HG02642 (cell line): ENCODE results near the gene CEP126.
A peak's percentile ranks its signal among the peaks of the same experiment; 100 is the strongest.

Experiments
- ATAC-seq: cut with Tn5 transposase; IDR thresholded peaks from one replicate; pipeline ENCODE4 v1.9.1; 2021; ENCODE audit warnings: mild to moderate bottlenecking; ENCODE audit not compliant: unreplicated experiment, poor library complexity

CEP126 gene, protein sequence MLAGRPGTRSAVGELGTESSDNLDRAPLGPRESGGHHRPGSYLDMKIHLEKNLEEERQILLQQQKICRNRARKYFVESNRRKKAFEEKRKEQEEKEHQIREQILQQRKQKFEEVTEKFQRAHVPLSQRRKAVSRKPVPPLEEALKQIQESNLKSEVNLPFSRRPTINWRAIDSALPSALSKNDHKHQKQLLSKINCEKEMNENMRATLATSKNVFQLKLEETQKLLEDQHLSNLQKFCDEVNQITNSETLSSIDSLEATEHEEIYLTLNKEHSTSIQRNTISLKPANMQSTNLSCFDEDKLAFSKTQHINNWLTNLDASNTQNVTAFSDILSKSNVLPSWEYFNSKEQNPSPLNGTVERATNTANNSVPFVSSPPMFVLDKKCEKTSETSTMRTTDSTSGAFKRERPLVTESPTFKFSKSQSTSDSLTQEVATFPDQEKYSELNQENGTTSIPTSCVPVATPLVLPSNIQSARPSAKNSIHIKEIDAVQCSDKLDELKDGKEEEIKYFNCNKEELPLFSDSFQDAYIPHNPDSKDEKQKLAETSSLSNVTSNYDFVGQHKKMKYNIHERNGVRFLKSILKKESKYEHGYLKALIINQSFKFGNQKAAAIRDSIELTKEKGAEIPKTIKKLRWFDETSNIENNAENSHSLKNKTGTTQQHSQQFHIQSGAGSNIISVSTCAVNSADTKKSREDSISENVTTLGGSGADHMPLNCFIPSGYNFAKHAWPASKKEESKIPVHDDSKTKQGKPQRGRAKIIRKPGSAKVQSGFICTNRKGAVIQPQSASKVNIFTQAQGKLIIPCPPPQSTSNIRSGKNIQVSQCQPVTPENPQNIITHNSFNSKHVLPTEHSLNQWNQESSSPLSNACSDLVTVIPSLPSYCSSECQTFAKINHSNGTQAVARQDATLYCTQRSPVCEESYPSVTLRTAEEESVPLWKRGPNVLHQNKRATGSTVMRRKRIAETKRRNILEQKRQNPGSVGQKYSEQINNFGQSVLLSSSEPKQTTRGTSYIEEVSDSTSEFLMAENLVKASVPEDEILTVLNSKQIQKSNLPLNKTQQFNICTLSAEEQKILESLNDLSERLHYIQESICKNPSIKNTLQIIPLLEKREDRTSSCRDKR

DNA sequence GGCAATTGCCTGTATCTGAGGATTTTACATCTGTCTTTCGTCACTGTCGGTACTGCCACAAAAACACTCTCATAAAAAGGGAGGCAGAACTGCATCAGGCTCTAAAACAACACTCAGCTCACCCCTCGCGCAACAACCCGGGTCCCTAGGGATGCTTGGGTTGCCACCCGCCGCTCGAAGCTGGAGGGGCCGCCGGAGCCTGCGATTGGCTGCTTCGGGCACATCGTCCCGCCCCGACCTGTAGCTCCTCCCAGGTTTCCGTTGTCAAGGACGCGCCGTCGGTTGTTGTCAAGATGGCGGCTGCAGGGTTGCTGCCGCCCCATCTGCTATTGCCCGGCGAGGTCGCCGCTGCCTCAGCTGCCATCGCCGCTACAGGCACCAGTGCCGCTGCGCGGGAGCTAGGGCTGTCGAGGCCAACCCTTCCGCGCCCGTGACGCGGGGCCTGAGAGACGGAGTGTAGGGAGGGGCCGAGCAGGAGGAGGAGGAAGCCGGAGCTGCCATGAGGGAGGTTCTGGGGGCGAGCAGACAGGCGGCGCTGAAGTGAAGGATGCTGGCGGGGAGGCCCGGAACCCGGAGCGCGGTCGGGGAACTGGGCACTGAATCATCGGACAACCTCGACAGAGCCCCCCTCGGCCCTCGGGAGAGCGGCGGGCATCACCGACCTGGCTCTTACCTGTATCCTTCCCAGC lies at the start of gene CEP126:
Gene CEP126, plus strand, starts transcription at position 273 of the 689 bp plus-strand sequence. Its CDS starts 275 bp downstream, at position 548.
- ATAC-seq: peak; percentile 100

DNA sequence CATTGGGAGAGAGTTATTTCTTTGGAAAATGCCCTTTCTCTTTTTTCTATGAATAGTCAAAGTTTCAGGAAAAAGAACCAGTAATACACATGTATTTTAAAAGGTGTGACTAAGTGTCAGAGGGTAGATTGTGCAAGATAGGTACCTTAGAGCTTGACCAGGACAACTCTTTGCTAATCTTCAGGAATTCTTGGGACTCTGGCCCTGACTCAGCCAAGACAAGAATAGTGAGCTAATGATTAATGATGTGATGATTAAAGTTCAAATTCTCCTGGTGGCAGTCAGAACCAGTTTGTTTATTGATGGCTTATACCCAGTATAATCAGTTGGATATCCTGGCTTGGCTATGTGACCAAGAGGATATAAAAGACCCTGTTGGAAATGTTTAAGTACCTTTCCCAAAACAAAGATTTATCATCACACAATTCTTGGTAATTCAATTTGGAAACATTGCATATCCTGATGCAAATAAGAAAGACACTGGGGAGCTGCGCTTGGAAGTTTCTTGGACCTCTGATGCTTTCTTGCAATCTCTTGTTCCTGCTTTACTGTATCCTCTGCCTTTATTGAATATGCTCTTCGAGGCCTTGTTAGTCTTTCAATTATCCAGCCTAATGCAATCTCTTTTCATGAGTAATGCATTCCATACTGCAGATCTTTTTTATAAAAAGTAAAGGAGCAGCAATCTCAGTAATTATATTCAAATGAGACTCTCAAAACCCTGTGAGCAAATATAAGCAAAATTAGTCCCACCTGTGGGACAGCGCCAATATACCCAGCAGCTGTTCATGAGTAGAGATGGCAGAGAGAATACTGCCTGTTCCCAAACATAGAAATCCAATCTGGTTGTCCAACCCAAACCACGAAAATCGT lies 48.0 kb upstream of the CEP126 start:
- ATAC-seq: no peak

DNA sequence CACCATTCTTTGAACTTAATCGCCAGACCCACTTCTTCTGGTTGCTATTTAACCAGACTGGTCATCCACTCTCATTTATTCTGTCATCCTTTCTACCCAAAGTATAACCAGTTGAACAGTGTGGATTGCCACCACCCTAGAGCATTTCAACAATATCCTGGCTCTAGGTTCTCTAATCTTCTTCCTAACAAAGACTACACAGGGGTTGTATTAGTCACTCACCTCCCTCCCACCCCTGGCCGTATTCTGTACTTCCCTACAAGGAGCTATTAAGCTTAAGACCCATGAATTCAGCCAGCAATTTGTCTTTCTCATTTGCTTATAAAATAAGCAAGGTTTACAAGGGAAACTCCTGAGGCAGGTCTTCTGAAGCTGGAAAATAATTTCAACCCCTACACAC lies 46.9 kb upstream of the CEP126 start:
- no peak for ATAC-seq

DNA sequence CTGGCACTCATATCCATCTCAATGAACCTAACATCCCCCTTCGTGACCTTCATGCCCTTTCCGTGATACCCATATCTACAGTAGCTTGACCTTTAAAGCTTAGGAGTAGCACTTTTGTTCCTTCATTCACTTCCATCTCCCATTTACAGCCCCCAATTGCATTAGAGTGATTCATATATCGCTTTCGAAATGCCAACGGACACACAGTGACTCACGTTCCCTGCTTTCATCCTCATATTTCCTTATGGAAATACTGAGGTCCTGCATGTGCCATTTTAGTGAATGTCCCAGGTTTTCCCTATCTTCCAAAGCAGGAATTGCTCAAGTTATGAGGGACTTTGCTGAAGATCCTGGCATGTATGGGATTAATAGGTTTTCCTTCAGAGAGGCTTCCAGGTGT lies 44.3 kb upstream of the CEP126 start:
- no peak for ATAC-seq

DNA sequence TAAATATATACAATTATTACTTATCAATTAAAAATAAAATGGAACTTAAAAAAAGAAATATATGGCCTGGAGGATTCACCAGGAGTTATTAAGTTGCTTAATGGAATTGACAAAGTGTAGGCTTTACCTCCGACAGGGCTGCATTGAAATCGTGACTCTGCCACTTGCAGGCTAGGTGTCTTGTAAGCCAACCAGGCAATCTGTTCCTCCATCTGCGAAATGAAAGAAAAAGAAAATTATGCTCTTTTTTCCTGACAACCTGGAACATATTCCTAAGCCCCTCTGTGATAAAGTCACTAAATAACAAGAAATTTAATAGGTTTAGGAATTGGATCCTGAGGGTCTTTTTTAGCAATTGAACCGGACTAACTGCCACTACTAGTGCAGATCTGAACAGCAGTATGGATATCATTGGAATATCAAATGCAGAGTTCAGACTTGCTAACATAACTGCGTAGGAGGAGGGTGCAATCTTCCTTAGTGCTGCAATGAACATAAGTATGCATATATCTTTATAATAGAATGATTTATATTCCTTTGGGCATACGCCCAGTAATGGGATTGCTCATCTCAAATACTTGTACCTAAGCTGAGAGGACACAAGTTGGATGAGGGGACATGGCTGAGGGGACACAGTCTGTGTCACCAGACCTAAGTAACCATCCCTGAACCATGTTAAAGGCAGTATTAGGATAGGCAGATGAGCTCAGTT lies 42.5 kb upstream of the CEP126 start:
- no peak for ATAC-seq

DNA sequence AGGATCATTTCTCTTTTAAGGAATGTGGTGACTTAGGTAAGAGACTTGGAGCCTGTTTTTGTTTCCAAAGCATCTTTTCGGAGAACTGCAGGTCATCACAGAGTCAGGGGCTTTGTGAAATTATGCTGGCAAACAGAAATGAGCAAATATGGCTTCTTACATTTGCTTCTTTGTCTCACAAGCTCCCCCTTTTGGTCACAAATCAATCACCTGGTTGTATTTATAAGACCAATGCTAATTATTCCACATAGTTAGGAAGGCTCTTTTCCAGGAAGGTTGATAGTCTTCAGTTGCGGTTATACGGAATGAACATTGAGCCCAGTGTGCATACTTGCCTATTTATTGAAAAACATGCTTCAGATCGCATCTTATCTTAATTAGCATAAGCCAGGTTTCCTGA lies 34.6 kb upstream of the CEP126 start:
- ATAC-seq: no peak

DNA sequence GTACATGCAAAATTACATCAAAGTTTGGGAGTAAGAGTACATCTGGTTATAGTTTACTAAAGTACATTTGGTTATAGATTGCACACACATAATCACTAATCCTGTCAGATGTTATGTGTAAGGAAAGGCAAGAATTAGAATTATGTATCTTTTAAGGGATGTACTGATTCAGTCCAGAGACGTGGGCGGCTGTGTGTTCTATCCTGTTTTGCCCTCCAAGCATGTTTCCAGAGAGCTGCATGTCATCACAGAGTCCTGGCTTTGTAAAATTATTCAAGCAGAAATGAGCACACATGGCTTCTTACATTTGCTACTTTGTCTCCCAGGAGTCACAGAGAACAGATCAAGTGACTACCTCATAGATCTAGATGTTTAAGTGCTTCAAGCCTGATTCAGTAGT lies 33.2 kb upstream of the CEP126 start:
- ATAC-seq: no peak

DNA sequence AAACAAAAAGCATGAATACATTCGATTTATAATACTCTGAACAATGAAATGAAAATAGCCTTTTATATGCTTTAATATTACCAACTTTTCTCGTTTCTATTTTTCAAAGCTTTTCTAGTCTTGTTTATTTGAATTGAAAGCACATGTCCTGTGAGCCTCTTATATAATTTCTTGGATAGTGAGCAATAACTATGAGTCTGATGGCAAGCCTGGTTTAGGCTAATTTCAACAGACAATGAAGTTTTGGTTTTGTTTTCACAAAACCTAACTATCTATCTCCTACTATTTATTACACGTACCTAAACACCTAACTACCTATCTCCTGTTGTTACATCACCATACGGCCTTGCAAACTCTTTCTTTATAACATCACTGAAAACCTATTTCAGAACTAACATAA lies 29.2 kb upstream of the CEP126 start:
- ATAC-seq: no peak

DNA sequence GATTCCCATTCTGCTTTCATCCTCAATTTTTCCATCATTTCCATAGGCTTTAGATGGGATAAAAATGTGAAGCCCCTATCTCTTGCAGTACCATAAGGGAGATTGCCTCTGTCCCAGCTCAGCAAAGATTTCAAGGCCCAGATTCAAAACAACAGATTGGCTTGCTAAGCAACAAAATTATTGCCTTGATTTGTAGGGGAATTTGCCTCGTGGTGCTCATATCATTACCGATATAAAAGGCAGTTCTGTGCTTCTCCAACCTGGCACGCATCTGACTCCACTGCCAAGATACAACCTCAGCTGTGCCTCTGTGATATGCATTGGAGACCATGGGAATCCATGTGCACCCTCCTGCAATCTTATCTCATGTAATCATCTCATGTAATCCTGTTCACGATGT lies 25.0 kb upstream of the CEP126 start:
- ATAC-seq: no peak

DNA sequence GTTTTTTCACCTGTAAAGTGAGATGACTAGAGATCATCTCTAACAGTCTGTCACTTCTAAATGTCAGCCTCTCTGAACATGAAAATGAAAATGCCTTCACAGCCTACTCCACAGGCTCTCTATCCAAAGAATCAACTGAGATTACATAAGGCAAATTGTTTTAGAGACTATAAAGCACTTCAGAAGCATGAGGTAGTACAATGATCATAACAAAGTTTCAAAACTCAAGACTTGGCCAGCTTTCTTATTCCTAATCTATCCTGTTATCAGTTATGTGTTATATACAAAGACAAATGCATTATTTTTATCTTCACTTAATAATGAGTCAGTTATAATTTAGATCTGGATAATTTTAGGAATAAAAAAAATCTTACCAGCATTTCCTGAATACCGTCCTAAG lies 20.3 kb upstream of the CEP126 start:
- ATAC-seq: no peak

DNA sequence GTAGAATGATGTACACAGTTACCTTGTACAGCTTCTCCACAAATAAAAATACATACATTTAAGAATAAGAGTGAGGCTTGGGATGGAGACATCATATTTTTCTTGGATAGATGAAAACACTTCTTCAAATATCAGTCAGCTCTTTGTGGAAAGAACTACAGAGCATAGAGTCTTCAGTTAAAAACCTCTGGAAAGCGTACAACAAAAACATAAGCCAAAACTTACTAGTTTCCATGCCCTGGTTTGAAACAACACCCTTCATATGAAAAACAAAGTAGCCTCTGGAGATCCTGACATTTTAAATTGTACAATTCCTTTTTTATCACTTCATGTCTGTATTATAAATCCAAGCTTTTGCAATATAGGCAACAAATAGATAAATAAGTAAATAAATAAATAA lies 7.0 kb upstream of the CEP126 start:
- no peak for ATAC-seq

DNA sequence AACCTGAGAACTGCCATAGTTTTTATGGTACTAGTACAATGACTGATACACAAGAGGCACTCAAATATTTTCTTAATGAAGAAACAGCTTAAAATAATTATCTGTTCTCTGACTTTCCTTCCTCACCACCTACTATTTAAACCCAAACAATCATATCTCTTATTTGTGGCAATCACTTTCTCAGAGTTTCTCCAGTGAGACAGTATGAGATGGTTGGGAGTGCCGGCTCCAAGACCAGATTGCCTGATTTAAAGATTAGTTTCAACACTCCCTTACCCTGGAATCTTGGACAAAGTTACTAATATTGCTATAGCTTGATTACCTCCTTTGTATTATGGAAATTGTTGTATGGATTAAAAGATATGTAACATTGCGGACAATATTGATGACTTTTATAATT lies 5.7 kb upstream of the CEP126 start:
- no peak for ATAC-seq

DNA sequence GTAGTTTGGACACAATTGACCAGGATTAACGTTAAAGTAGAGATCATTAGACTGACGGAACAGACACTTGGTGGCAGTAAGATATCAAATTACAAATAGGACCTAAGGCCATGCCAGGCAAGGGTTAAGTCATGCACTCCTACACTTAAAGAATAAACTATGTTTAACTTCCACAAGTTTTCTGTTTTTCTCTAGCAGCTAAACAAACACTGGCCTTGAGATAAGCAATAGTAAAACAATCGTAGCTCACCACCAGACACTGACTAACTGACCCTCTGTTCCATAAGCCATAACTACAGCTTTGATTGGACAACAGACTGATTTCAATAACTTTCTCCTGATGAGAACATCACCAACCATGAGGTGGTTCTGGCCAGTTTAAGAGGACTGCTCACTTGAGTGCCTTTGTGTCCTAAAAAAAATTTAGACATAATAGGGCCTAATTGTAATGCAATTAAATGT lies 2.0 kb upstream of the CEP126 start:
- no peak for ATAC-seq

DNA sequence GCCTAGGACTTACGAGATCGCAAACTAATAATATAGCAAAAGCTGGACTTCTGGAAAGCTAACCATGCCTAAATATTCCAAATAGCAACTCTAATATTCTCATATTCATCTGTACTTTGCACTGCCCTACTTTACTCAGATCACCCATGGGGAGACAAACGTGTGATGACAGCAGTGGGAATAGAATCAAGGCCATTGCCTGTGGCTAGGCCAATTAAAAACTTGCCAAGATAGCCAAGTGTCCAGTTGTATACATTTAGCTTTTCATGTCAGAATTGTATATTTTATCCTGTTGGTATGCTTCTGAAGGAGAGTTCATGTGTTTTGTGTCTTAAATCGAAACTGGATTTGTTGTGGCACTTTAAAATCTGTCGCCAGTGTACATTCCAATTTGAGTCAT lies 1.2 kb upstream of the CEP126 start:
- no peak for ATAC-seq

DNA sequence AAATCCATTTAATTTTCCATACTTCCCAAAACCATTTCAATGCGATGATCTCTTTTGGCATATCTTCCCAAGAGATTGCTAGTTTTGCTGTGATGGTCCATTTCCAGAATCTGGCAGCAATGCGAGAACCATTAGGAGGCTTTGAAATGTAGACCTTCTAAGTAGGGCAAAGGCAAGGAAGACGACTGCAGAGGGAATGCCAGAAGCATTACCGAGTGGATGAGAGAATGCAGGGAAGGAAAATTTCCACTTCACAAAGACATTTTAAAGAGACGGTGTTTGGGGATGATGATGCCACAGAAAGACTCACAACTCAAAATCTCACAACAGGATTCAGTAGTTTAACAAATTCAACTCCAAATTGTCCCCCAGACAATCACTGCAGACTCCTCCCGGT lies 471 bp upstream of the CEP126 start:
- no peak for ATAC-seq

DNA sequence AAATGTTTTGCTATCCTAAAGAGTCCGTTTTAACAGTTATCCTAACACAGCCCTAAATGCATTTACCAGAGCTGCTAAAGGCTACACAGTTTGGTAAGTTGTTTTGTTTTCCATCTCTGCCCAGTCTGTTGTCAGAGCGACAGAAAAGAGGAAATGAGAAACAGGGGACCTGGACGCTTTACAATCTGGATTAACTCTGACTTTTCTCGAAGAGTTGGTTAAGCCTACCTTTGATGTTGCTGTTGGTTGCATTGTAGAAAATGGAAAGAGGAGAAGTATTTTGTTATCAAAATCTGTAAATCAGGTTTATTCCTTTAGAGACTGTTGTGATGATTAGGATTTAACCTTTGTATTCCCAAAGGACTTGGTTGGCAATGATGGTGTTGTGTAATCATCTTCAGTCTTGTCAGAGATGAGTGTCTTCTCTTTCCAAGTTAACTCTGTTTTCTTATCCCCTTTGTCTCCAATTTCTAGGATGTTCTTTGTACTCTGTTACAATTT lies 1.0 kb downstream of the CEP126 start:
- peak; percentile 30 for ATAC-seq

DNA sequence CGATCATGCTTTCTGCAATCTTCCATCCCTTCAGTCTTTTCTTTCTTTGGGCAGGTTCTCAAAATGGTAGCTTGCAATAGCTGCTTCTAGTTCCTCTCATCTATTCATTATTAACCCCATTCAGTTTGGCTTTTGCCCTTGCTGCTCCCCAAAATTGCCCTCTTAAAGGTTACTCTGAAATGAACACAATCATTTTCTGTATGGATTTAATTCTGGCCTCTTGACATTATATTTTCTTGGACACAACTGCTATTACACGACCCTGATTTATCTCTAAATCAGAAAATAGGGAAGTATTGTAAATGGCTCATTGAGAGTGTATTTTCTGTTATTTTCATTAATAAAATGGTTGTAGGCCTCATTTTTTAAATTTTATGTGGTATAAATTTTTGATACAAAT lies 1.6 kb downstream of the CEP126 start, which contains the start of gene ANGPTL5:
Gene ANGPTL5, minus strand, starts transcription at position 101 of the 400 bp plus-strand sequence. CDS start 8,613 bp downstream, outside the sequence.
- ATAC-seq: no peak

DNA sequence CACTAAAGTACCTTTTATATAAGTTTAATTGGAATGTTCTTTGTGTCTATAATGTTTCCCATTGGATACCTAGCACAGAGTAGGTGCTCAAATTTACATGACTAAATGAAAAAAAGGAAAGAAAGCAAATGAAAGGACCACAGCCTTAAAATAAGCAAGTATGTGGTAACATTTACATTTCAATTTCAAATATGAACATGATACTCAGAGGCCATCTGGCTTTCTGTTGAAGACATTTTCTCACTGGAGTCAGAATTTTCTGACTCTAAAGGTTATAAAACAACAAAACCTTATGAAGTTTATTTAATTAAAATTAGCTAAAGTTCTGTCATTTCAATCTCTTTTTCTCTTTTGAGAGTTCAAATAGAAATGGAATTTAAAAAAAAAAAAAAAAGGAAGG lies 2.4 kb downstream of the CEP126 start:
- ATAC-seq: no peak
